ENCODE results near the gene GLYATL1. TPM values are rescaled to one million over a fixed set of nuclear protein-coding genes. Genes with fewer than 3 reads are reported as not detected.

The GLYATL1 gene
- total RNA-seq, 1 experiment from 2014 or later = not detected

- TF ChIP-seq FOSL1 (IDR thresholded peaks at IDR 0.05; ENCODE audit: low read depth) = no peak
- TF ChIP-seq SIN3A (IDR thresholded peaks at IDR 0.05; ENCODE audit: low read depth) = no peak
- TF ChIP-seq REST (IDR thresholded peaks at IDR 0.05; ENCODE audit: low read depth) = no peak
- no peak for TF ChIP-seq EGR1 (IDR thresholded peaks at IDR 0.05; ENCODE audit: low read depth)
- no peak for TF ChIP-seq RAD21 (IDR thresholded peaks at IDR 0.05; ENCODE audit: low read depth)
- no peak for TF ChIP-seq CTCF (IDR thresholded peaks at IDR 0.05 in 2 of 3, conservative IDR thresholded peaks at IDR 0.05 in 1 of 3; ENCODE audit: borderline replicate concordance in 1 of 3, insufficient read depth in 1 of 3, low read depth in 2 of 3, low read length in 2 of 3)
- no peak for TF ChIP-seq EZH2 (IDR thresholded peaks at IDR 0.05)
- TF ChIP-seq ZFX (IDR thresholded peaks at IDR 0.05) = no peak
- TF ChIP-seq YY1 (IDR thresholded peaks at IDR 0.05; ENCODE audit: extremely low read depth, insufficient replicate concordance, low read depth, low read length) = no peak
- no peak for TF ChIP-seq JUND (IDR thresholded peaks at IDR 0.05)
- no peak for TF ChIP-seq SRF (IDR thresholded peaks at IDR 0.05; ENCODE audit: low read depth)
- TF ChIP-seq MAX (IDR thresholded peaks at IDR 0.05) = no peak
- TF ChIP-seq ZNF274 (IDR thresholded peaks at IDR 0.05; ENCODE audit: low read depth, low read length) = no peak
- H4K20me1 ChIP-seq (ENCODE audit: insufficient read depth) = no peaks in the 10 kb centered on the region
- no peaks in the 10 kb centered on the region for H3K79me2 ChIP-seq (ENCODE audit: insufficient read depth, low read length)
- no peaks in the 10 kb centered on the region for H3K9me2 ChIP-seq (ENCODE audit: insufficient read depth)
- H3K27ac ChIP-seq (ENCODE audit: low read depth, low read length) = no peak overlapping the region
- intact Hi-C loops (cut with micrococcal nuclease) = no loop called here
- H3K9ac ChIP-seq (ENCODE audit: low read length) = no peak overlapping the region
- ChIA-PET CTCF (no interaction called here), POLR2A (no interaction called here), RAD21 (ENCODE audit: low non-redundant PET in 1 of 2, low total read pairs in 2 of 2, uncharacterized antibody in 2 of 2, unreplicated experiment in 2 of 2) (no interaction called here)
- H2AFZ ChIP-seq (ENCODE audit: low read depth, low read length, poor library complexity, severe bottlenecking) = no peak overlapping the region
- H3K36me3 ChIP-seq (ENCODE audit: control insufficient read depth in 1 of 2, insufficient read depth in 2 of 2, low read length in 2 of 2) = no peaks in the 10 kb centered on the region
- H3K27me3 ChIP-seq (ENCODE audit: insufficient read depth, low read length) = peaks cover 42% of the 10 kb centered on the region
- no peaks in the 10 kb centered on the region for H3K9me3 ChIP-seq (ENCODE audit: control insufficient read depth in 1 of 2, insufficient read depth in 1 of 2, low read depth in 1 of 2, low read length in 2 of 2)
- no TSS peak for BruUV-seq (replicated peaks)
- no peak overlapping the region for H3K4me2 ChIP-seq (ENCODE audit: low read length)
- H3K4me1 ChIP-seq (ENCODE audit: control insufficient read depth in 1 of 2, insufficient read depth in 2 of 2, low read length in 2 of 2) = no peaks in the 10 kb centered on the region
- DNase-seq (ENCODE audit: low read depth, low spot score) (no peak), ATAC-seq (no peak)
- H3K4me3 ChIP-seq (replicated peaks in 1 of 2; ENCODE audit: low read depth in 1 of 2, low read length in 2 of 2) = no peak overlapping the region
Observed at GRCh38 chr11:58994171-58994570, 54.9 kb downstream of the GLYATL1 start.
